Mesodermal cell (in vitro differentiated cells): ENCODE measurements around the gene SAMD4B. TPM values are rescaled to one million over a fixed set of nuclear protein-coding genes. Genes with fewer than 3 reads are reported as not detected.
A peak's percentile ranks its signal among the peaks of the same experiment; 100 is the strongest.

Experiments
- H3K27ac ChIP-seq: 2 replicates; pipeline ENCODE4 v1.7.0; 2013; ENCODE audit warnings: mild to moderate bottlenecking, low read depth, low read length, moderate library complexity; ENCODE audit not compliant: severe bottlenecking
- H3K36me3 ChIP-seq: 2 replicates; pipeline ENCODE4 v1.7.1; 2013; ENCODE audit warnings: mild to moderate bottlenecking, low read length, moderate library complexity; ENCODE audit not compliant: control insufficient read depth, insufficient read depth
- H3K4me1 ChIP-seq: one replicate; pipeline ENCODE4 v1.7.1; 2013; ENCODE audit warnings: mild to moderate bottlenecking, low read length; ENCODE audit not compliant: insufficient read depth, control insufficient read depth, poor library complexity, severe bottlenecking
- H3K4me3 ChIP-seq: 2 replicates; pipeline ENCODE4 v1.7.0; 2013; ENCODE audit warnings: low read length, control low read depth, mild to moderate bottlenecking; ENCODE audit not compliant: insufficient read depth, poor library complexity, severe bottlenecking; ENCODE audit errors: extremely low read depth
- H3K9me3 ChIP-seq: 2 replicates; pipeline ENCODE4 v1.7.1; 2013; ENCODE audit warnings: mild to moderate bottlenecking, low read length, moderate library complexity; ENCODE audit not compliant: control insufficient read depth
- WGBS, 2 experiments: methylation state at CpG; one replicate each; pipeline ENCODE4 v1.1.5; 2013; ENCODE audit warnings: missing lambda C conversion rate in 2 of 2; ENCODE audit not compliant: insufficient coverage in 2 of 2; 5-methylcytosine and 5-hydroxymethylcytosine counted together
- polyA plus RNA-seq, 2 experiments: library from polyadenylated mRNA; stranded (reverse); fragments of 50-300 nt; gene quantifications; one replicate each; pipeline ENCODE4 v1.2.3, GENCODE V29; 2013

The SAMD4B gene, protein sequence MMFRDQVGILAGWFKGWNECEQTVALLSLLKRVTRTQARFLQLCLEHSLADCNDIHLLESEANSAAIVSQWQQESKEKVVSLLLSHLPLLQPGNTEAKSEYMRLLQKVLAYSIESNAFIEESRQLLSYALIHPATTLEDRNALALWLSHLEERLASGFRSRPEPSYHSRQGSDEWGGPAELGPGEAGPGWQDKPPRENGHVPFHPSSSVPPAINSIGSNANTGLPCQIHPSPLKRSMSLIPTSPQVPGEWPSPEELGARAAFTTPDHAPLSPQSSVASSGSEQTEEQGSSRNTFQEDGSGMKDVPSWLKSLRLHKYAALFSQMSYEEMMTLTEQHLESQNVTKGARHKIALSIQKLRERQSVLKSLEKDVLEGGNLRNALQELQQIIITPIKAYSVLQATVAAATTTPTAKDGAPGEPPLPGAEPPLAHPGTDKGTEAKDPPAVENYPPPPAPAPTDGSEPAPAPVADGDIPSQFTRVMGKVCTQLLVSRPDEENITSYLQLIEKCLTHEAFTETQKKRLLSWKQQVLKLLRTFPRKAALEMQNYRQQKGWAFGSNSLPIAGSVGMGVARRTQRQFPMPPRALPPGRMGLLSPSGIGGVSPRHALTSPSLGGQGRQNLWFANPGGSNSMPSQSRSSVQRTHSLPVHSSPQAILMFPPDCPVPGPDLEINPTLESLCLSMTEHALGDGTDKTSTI
- 128 TPM for polyA plus RNA-seq (2013, experiment 1 of 2)
- polyA plus RNA-seq (2013, experiment 2 of 2), result 95.1 TPM

GRCh38 chr19:39341719-39342604, at the start of gene SAMD4B:
Gene SAMD4B (plus strand): TSS chr19:39342421. CDS start chr19:39356894, 14,473 bp downstream.
- 0% methylated on average over 32 to 39 of the region's 105 CpGs for WGBS, 2 experiments
- Histone ChIP-seq H3K36me3 (peaks cover 31% of the 10 kb centered on the region), H3K4me1 (peaks cover 14% of the 10 kb centered on the region), H3K27ac (peak within 1 kb of the TSS; percentile 67), H3K4me3 (peak within 1 kb of the TSS; percentile 91), H3K9me3 (no peaks in the 10 kb centered on the region)

GRCh38 chr19:39293394-39293793, 48.8 kb upstream of the SAMD4B start:
- 70 to 74% methylated on average over 4 of the region's 4 CpGs for WGBS, 2 experiments
- no peaks in the 10 kb centered on the region for H3K36me3 ChIP-seq
- H3K4me1 ChIP-seq, result no peaks in the 10 kb centered on the region
- H3K4me3 ChIP-seq, result no peak overlapping the region
- H3K27ac ChIP-seq, result no peak overlapping the region
- no peaks in the 10 kb centered on the region for H3K9me3 ChIP-seq

DNA sequence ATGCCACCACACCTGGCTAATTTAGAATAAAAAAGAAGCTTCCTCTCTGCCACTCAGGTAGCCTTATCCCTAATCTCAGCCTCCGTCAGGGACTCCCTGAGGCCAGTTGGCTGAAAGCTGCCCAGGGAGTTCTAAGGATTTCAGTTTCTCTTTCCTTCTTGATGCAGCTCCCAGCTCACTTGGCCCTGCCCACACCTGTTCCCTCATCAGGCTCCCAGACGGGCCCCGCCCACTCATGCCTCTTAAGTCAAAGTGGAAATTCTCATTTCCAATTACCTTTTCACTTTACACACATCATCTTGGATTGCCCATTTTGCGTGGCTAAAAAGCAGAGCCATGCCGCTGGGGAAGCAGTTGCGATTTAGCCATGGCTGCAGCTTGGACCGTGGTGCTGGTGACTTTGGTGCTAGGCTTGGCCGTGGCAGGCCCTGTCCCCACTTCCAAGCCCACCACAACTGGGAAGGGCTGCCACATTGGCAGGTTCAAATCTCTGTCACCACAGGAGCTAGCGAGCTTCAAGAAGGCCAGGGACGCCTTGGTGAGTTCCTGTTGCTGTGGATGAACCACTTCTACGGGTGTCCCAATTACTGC, 46.1 kb upstream of the SAMD4B start, which contains the start of gene IFNL1:
TSS of gene IFNL1 (plus strand) at position 353 of the 591 bp plus-strand sequence. CDS start at position 368, 15 bp downstream.
- Histone ChIP-seq H3K36me3 (no peaks in the 10 kb centered on the region), H3K4me1 (no peaks in the 10 kb centered on the region), H3K9me3 (no peaks in the 10 kb centered on the region), H3K4me3 (no peak within 1 kb of the TSS), H3K27ac (no peak within 1 kb of the TSS)
- WGBS, 2 experiments, result 79 to 86% methylated on average over 10 to 11 of the region's 11 CpGs

- Histone ChIP-seq H3K27ac (no peak overlapping the region), H3K4me1 (no peaks in the 10 kb centered on the region), H3K9me3 (no peaks in the 10 kb centered on the region), H3K36me3 (no peaks in the 10 kb centered on the region), H3K4me3 (no peak overlapping the region)
- 87 to 88% methylated on average over 4 of the region's 4 CpGs for WGBS, 2 experiments
Measured at GRCh38 chr19:39296906-39297305, 45.3 kb upstream of the SAMD4B start.

GRCh38 chr19:39297931-39298634, 44.1 kb upstream of the SAMD4B start:
- 81 to 87% methylated on average over 10 to 14 of the region's 17 CpGs for WGBS, 2 experiments

DNA sequence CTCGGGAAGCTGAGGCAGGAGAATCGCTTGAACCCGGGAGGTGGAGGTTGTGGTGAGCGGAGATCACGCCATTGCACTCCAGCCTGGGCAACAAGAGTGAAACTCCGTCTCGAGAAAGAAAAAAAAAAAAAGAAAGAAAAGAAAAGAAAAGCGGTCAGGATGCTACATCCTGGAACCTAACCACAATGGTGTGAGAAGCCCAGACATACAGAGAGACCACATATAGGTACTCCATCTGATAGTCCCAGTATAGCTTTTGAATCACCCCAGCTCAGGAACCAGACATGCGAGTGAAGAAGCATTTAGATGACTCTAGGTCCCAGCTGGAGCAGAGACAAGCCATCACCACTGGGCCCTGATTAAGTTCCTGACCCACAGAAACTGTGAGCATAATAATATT, 42.8 kb upstream of the SAMD4B start:
- 94 to 97% methylated on average over 6 of the region's 9 CpGs for WGBS, 2 experiments
- Histone ChIP-seq H3K27ac (no peak overlapping the region), H3K4me1 (peaks cover 13% of the 10 kb centered on the region), H3K9me3 (no peaks in the 10 kb centered on the region), H3K36me3 (no peaks in the 10 kb centered on the region), H3K4me3 (no peak overlapping the region)

More at GRCh38 chr19:39297931-39298634, 44.1 kb upstream of the SAMD4B start:
- H3K27ac ChIP-seq, result no peak overlapping the region
- H3K36me3 ChIP-seq, result no peaks in the 10 kb centered on the region
- no peaks in the 10 kb centered on the region for H3K4me1 ChIP-seq
- no peaks in the 10 kb centered on the region for H3K9me3 ChIP-seq
- H3K4me3 ChIP-seq, result no peak overlapping the region

DNA sequence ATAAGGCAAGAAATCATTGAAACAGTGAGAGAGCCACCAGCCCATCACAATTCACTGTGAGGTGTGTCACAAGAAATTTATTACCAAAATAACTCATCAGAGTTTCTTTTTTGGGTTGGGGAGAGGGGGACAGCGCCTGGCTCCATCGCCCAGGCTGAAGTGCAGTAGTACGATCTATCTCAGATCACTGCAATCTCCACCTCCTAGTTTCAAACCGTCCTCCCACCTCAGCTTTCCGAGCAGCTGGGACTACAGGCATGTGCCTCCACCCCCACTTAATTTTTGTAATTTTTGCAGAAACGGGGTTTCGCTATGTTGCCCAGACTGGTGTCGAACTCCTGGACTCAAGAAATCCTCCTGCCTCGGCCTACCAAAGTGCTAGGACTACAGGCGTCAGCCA, 42.4 kb upstream of the SAMD4B start:
- 85 to 89% methylated on average over 8 of the region's 10 CpGs for WGBS, 2 experiments

GRCh38 chr19:39301021-39301420, 41.2 kb upstream of the SAMD4B start:
- Histone ChIP-seq H3K27ac (no peak overlapping the region), H3K9me3 (no peaks in the 10 kb centered on the region), H3K36me3 (no peaks in the 10 kb centered on the region), H3K4me1 (peaks cover 23% of the 10 kb centered on the region), H3K4me3 (no peak overlapping the region)
- WGBS, 2 experiments, result 93 to 100% methylated on average over 2 to 3 of the region's 4 CpGs

More for the DNA sequence above, 42.4 kb upstream of the SAMD4B start:
- Histone ChIP-seq H3K4me1 (peaks cover 13% of the 10 kb centered on the region), H3K9me3 (no peaks in the 10 kb centered on the region), H3K27ac (no peak overlapping the region), H3K36me3 (no peaks in the 10 kb centered on the region), H3K4me3 (no peak overlapping the region)

DNA sequence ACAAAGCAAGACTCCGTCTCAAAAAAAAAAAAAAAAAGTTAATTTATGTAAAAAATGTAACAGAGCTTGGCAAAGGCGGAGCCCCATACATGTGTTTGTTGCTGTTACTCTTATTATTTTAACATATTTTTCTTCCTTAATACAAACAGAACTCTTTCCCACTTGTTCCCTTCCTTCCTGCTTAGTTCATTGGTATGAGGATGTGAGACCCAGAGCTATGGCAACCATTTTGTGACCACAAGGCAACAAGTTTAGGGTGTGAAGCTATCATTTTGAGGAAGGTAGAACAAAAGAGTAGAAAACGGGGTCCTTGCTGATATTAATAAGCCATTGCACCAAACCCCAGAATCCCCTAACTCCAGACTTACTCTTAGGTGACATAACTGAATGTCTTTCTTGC, 40.7 kb upstream of the SAMD4B start:
- no peaks in the 10 kb centered on the region for H3K9me3 ChIP-seq
- H3K27ac ChIP-seq, result no peak overlapping the region
- H3K4me3 ChIP-seq, result no peak overlapping the region
- H3K4me1 ChIP-seq, result peaks cover 27% of the 10 kb centered on the region
- H3K36me3 ChIP-seq, result no peaks in the 10 kb centered on the region
- WGBS, 2 experiments, result no CpG with 5 or more reads among the region's 3 CpGs
